Mucosa of descending colon (tissue), 3 donors: Measurements from ENCODE around the gene RMDN2. TPM values are rescaled to one million over a fixed set of nuclear protein-coding genes. Genes with fewer than 3 reads are reported as not detected.
A peak's percentile ranks its signal among the peaks of the same experiment; 100 is the strongest.

ENCODE experiments used
- ATAC-seq: fragments of 200-7000 bp; cut with Tn5 transposase; one replicate; pipeline ENCODE4 v1.9.1; 2020; ENCODE audit warnings: mild to moderate bottlenecking, moderate library complexity
- DNase-seq, 3 donors: peaks; one replicate each; pipeline ENCODE4 v3.0.0-alpha.2; 2020
- H3K36me3 ChIP-seq: fragments of 200-600 bp; one replicate; pipeline ENCODE4 v1.8.0; 2021; ENCODE audit warnings: low read depth, mild to moderate bottlenecking
- H3K4me1 ChIP-seq: fragments of 200-600 bp; one replicate; pipeline ENCODE4 v1.8.0; 2021; ENCODE audit warnings: low read depth, mild to moderate bottlenecking
- H3K4me3 ChIP-seq: fragments of 200-600 bp; one replicate; pipeline ENCODE4 v1.8.0; 2021; ENCODE audit warnings: mild to moderate bottlenecking
- H3K9me3 ChIP-seq: fragments of 200-600 bp; one replicate; pipeline ENCODE4 v1.8.0; 2021; ENCODE audit warnings: mild to moderate bottlenecking
- CTCF ChIP-seq: fragments of 200-600 bp; IDR thresholded peaks from one replicate; pipeline ENCODE4 v1.8.0; 2022; ENCODE audit warnings: antibody characterized with exemption, mild to moderate bottlenecking
- intact Hi-C, 2 donors: fragments of 100-400 bp; cut with DNase I in 1 of 2; cut with micrococcal nuclease in 1 of 2; formaldehyde crosslinking; loops; one replicate each; pipeline versions ENCODE4 v1.11.0 to v1.11.1; 2022; cut with DNase I, micrococcal nuclease
- total RNA-seq, 3 donors: library from RNA; stranded (reverse); fragmentation: NEBNext Ultra II Directional in 2 of 3; extraction: Animal tissue kit (Norgen Biotek cat#: 25700) in 2 of 3; gene quantifications; one replicate each; pipeline versions ENCODE4 v1.2.1 to v1.2.4, GENCODE V29; 2021 to 2023
- donor health status: DM: no; HTN: no; CAD: no; lungs with moderate emphysema.
- donor health status: DM: no; HTN: no; CAD: no.
- donor health status: DM: no; HTN: yes; CAD: no.

Gene RMDN2
- total RNA-seq, 3 donors from 2014 or later, result 22.8 to 46.2 (median 28.5) TPM

DNA sequence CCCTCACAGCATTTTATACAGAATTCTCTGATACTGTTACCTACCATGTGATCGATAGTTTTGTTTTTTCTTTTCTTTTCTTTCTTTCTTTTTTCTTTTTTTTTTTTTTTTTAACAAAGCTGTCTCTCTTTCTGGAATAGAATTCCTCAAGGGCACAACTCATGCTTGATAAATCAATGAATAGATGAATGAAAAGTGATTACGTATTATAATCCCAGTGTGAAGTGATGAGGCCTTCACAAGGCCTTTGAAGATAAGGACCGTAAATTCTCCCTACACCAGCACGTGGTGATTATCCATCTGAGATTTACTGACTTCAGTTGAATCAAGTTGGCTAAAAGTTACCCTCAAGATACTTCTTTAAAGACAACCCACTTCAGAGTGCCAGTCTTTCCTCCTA is 46.6 kb upstream of the RMDN2 start:
- Histone ChIP-seq H3K36me3 (no peaks in the 10 kb centered on the region), H3K4me3 (no peak overlapping the region), H3K9me3 (no peaks in the 10 kb centered on the region), H3K4me1 (peaks cover 3% of the 10 kb centered on the region)
- intact Hi-C loops, result loop anchor here in 1 of 2 donors (5.0 kb wide), 1 partner anchor 481 kb away; no protein-coding TSS in a partner anchor
- no peak for TF ChIP-seq CTCF
- no peak for DNase-seq
- ATAC-seq, result no peak

- Histone ChIP-seq H3K4me3 (no peak overlapping the region), H3K36me3 (no peaks in the 10 kb centered on the region), H3K4me1 (peaks cover 3% of the 10 kb centered on the region), H3K9me3 (no peaks in the 10 kb centered on the region)
- intact Hi-C loops, result loop anchor here in 1 of 2 donors (10.0 kb wide), 1 partner anchor 486 kb away; no protein-coding TSS in a partner anchor
- ATAC-seq (no peak), DNase-seq (no peak)
- no peak for TF ChIP-seq CTCF
Observed at GRCh38 chr2:37880551-37880950, 44.5 kb upstream of the RMDN2 start.

DNA sequence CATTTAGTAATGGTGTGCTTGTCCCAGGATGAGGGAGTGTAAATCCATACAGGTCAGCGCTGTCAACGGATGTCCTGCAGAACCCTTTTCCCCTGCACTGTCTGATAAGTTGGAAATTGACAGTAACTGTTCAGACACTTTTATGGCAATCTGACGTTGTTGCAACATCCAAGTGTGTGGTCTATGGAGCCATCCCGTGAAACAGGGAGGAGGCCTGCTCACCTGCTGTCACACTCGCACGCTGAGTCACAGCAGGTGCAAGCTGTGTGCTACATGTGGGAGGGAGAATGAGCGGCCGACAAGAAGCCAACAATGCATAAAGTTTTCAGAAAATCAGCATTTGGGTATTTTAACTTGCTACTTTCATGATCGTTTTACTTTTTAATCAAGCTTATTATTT is 43.7 kb upstream of the RMDN2 start:
- no peak for DNase-seq
- peak; percentile 93 for ATAC-seq
- Histone ChIP-seq H3K4me1 (peaks cover 3% of the 10 kb centered on the region), H3K9me3 (no peaks in the 10 kb centered on the region), H3K36me3 (no peaks in the 10 kb centered on the region), H3K4me3 (no peak overlapping the region)
- intact Hi-C loops, result loop anchor here in 1 of 2 donors (10.0 kb wide), 1 partner anchor 487 kb away; no protein-coding TSS in a partner anchor
- TF ChIP-seq CTCF, result no peak

DNA sequence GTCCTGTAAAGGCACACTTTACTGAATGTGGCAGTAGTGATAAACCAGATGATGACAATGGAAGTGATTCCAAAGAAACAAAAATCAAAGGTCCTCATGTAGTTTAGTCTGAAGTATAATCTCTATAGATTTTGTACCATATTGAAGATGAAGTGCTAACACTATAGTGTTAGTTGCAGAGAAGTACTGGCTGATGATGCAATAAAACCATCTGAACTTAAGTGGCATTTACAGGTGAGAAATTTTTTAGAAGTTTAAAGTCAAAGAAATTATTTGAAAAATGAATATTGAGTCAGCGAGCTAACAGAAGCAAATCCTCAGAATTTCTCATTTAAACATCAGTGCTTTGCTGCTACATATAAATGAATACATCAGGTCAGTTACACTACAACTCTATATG is 43.1 kb upstream of the RMDN2 start:
- no peak for TF ChIP-seq CTCF
- DNase-seq, result no peak
- no peak for ATAC-seq
- peaks cover 3% of the 10 kb centered on the region for H3K4me1 ChIP-seq
- intact Hi-C loops, result loop anchor here in 1 of 2 donors (10.0 kb wide), 1 partner anchor 487 kb away; no protein-coding TSS in a partner anchor
- H3K4me3 ChIP-seq, result no peak overlapping the region
- H3K9me3 ChIP-seq, result no peaks in the 10 kb centered on the region
- H3K36me3 ChIP-seq, result no peaks in the 10 kb centered on the region

GRCh38 chr2:37883518-37883917 is 41.6 kb upstream of the RMDN2 start:
- no peak for TF ChIP-seq CTCF
- Histone ChIP-seq H3K9me3 (no peaks in the 10 kb centered on the region), H3K36me3 (no peaks in the 10 kb centered on the region), H3K4me3 (no peak overlapping the region), H3K4me1 (no peaks in the 10 kb centered on the region)
- DNase-seq, result no peak
- no peak for ATAC-seq
- intact Hi-C loops, result loop anchor here in 1 of 2 donors (10.0 kb wide), 1 partner anchor 489 kb away; no protein-coding TSS in a partner anchor
